RWPE2 (cell line): ENCODE results near the gene ATAT1.
A peak's percentile ranks its signal among the peaks of the same experiment; 100 is the strongest.

Source experiments
- ATAC-seq: fragments of 200-7000 bp; cut with Tn5 transposase; 3 replicates; pipeline ENCODE4 v1.9.1; 2021; ENCODE audit warnings: low read depth
- DNase-seq: peaks from one replicate; pipeline ENCODE4 v3.0.0-alpha.2; 2020; ENCODE audit warnings: low spot score
- H3K27ac ChIP-seq: fragments of 450-650 bp; 2 replicates; pipeline ENCODE4 v1.5.1; 2017; ENCODE audit warnings: mild to moderate bottlenecking; ENCODE audit not compliant: poor library complexity, severe bottlenecking
- H3K27me3 ChIP-seq: fragments of 250-450 bp; sonication (Bioruptor Pico); 2 replicates; pipeline ENCODE4 v1.5.1; 2021; ENCODE audit warnings: mild to moderate bottlenecking, moderate library complexity; ENCODE audit not compliant: insufficient read depth, poor library complexity, severe bottlenecking
- H3K36me3 ChIP-seq: fragments of 250-450 bp; sonication (Bioruptor Pico); 2 replicates; pipeline ENCODE4 v1.5.1; 2020; ENCODE audit warnings: low read depth, mild to moderate bottlenecking, moderate library complexity
- H3K4me1 ChIP-seq: fragments of 250-450 bp; sonication (Bioruptor Pico); 2 replicates; pipeline ENCODE4 v1.5.1; 2021; ENCODE audit warnings: mild to moderate bottlenecking, moderate library complexity; ENCODE audit not compliant: insufficient read depth, poor library complexity, severe bottlenecking
- H3K4me3 ChIP-seq: fragments of 250-450 bp; sonication (Bioruptor Pico); 2 replicates; pipeline ENCODE4 v1.5.1; 2021; ENCODE audit warnings: mild to moderate bottlenecking, moderate library complexity; ENCODE audit not compliant: severe bottlenecking
- H3K9me3 ChIP-seq: fragments of 250-450 bp; sonication (Bioruptor Pico); 2 replicates; pipeline ENCODE4 v1.5.1; 2021; ENCODE audit warnings: mild to moderate bottlenecking, moderate library complexity; ENCODE audit not compliant: severe bottlenecking
- CTCF ChIP-seq: fragments of 450-650 bp; IDR thresholded peaks from one replicate; pipeline ENCODE4 v1.5.1; 2017; ENCODE audit warnings: mild to moderate bottlenecking, moderate library complexity; ENCODE audit not compliant: poor library complexity, severe bottlenecking

The ATAT1 gene

GRCh38 chr6:30670760-30671527 is 44.3 kb downstream of the ATAT1 start:
- Histone ChIP-seq H3K27ac (no peak overlapping the region), H3K4me1 (peaks cover 4% of the 10 kb centered on the region), H3K27me3 (no peaks in the 10 kb centered on the region), H3K4me3 (no peak overlapping the region), H3K9me3 (no peaks in the 10 kb centered on the region), H3K36me3 (peaks cover 43% of the 10 kb centered on the region)
- no peak for TF ChIP-seq CTCF
- no peak for DNase-seq
- no peak for ATAC-seq

DNA sequence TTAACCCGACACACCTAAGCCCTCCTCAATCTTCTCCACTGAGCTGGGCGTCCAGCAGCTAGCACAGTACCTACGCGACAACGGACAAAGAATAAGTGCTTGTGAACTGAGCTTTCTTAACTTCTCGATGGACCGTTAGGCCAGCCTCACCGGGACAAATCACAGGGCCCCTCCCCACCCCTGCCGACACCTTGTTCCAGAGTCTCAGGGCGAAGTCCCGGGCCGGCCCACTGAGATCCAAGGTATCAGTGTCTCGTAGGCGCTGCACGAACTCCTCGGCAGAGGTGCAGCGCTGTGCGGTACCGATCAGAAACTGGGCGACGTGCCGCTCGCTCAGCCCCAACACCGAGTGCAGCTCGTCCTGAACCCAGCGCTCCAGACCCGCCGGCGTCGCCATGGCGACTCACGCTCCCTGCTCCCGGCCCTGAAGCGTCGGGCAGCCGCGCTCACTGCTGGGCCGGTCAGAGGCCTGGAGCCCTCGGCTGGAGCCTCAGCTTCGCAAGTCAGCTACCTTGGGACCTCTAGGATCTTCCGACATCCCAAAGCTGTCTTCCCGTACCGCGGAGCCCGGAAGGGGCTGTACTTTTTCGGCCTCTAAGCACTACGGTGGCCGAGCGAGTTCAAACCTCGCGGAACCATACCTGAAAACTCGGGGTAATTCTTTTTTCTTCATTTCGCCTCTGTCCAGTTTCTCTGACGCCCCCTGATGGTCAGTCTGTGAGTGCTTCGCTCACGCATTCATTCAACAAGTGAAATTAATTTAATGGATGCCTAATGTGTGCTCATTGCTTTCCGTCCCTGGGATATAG is 46.0 kb downstream of the ATAT1 start, which contains the start of gene DHX16:
TSS of gene DHX16 (minus strand) at position 562 of the 809 bp plus-strand sequence. CDS start at position 397, 165 bp downstream.
- ATAC-seq (peak; percentile 77), DNase-seq (peak; percentile 95)
- TF ChIP-seq CTCF = peak; percentile 96
- Histone ChIP-seq H3K27ac (peak within 1 kb of the TSS; percentile 44), H3K9me3 (no peaks in the 10 kb centered on the region), H3K27me3 (no peaks in the 10 kb centered on the region), H3K4me1 (peaks cover 4% of the 10 kb centered on the region), H3K4me3 (peak within 1 kb of the TSS; percentile 76), H3K36me3 (peaks cover 45% of the 10 kb centered on the region)

GRCh38 chr6:30676660-30677285 is 50.1 kb downstream of the ATAT1 start:
- Histone ChIP-seq H3K27ac (no peak overlapping the region), H3K36me3 (peaks cover 56% of the 10 kb centered on the region), H3K27me3 (no peaks in the 10 kb centered on the region), H3K9me3 (no peaks in the 10 kb centered on the region), H3K4me1 (peaks cover 14% of the 10 kb centered on the region), H3K4me3 (no peak overlapping the region)
- no peak for ATAC-seq
- no peak for DNase-seq
- TF ChIP-seq CTCF = no peak

DNA sequence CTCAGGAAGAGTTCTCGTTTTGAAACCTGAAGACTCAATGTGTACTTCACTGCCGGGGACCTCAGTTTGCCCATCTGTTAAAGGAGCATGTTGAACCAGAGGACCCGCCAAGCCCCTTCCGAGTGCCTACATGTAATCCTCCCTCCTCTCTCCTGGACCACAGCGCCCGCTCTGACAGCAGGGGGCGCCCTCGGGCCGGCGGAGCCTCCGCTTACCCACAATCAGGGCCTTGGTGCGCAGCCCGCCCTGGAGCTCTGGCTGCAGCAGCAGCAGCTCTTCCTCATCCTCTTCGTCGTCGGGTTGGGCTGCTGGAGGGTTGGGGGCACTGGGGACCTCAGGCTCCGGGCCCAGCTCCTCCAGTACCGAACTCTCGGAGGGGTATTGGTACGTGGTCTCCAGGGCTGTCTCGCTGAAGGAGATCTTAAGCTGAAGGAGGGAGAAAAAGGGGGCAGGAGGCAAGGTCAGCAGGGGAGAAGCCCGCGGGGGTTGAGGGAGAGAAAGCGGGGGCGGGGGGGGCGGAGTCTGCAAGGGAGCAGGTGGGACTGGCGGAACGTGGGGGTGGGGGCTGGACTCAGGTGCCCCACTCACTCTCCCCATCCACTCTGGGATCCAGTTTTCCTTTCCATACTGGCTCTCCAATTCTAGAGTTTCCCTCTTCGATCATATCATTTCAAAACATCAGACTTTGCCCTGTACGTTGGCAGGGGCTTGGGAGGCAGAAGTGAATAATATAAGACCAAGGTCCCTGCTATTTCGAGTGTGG is 52.5 kb downstream of the ATAT1 start:
- ATAC-seq = peak; percentile 35; the same call in 2 of the 3 replicates
- no peak overlapping the region for H3K4me3 ChIP-seq
- DNase-seq = no peak
- TF ChIP-seq CTCF = peak; percentile 90
- H3K36me3 ChIP-seq = peaks cover 73% of the 10 kb centered on the region
- H3K27ac ChIP-seq = peak overlapping the region; percentile 95
- H3K27me3 ChIP-seq = no peaks in the 10 kb centered on the region
- H3K4me1 ChIP-seq = peaks cover 18% of the 10 kb centered on the region
- H3K9me3 ChIP-seq = no peaks in the 10 kb centered on the region
